ENCODE data around the gene MOV10L1. TPM values are rescaled to one million over a fixed set of nuclear protein-coding genes. Genes with fewer than 3 reads are reported as not detected.

The MOV10L1 gene
- not detected for total RNA-seq

GRCh38 chr22:50089682-50090411, at the start of gene MOV10L1:
Gene MOV10L1, plus strand, starts transcription at chr22:50090006. Its CDS starts 83 bp downstream, at chr22:50090089.
- Mint-ChIP-seq H3K9me3 (peaks cover 8% of the 10 kb centered on the region), H3K4me3 (peak within 1 kb of the TSS; percentile 13), H3K4me1 (ENCODE audit: low read depth in 2 of 2) (peaks cover 0 to 28% of the 10 kb centered on the region in 2 donors), H3K27me3 (no peaks in the 10 kb centered on the region), H3K27ac (no peak within 1 kb of the TSS), H3K36me3 (peaks cover 7% of the 10 kb centered on the region)
- peak in 1 of 2 donors; percentile 57 for ATAC-seq
- peak; percentile 78 for DNase-seq (ENCODE audit: low spot score)

- H3K27ac Mint-ChIP-seq = no peak overlapping the region
- no peak for ATAC-seq
- no peak overlapping the region for H3K4me3 Mint-ChIP-seq
- peaks cover 14 to 18% of the 10 kb centered on the region in 2 donors for H3K27me3 Mint-ChIP-seq
- peaks cover 4 to 11% of the 10 kb centered on the region in 2 donors for H3K4me1 Mint-ChIP-seq (ENCODE audit: low read depth in 2 of 2)
- DNase-seq (ENCODE audit: low spot score) = no peak
- H3K36me3 Mint-ChIP-seq = no peaks in the 10 kb centered on the region
- H3K9me3 Mint-ChIP-seq = no peaks in the 10 kb centered on the region
Measured at GRCh38 chr22:50040717-50041116, 49.1 kb upstream of the MOV10L1 start.

- DNase-seq (ENCODE audit: low spot score) (peak; percentile 57), ATAC-seq (no peak)
- no peak overlapping the region for H3K27ac Mint-ChIP-seq
- H3K4me3 Mint-ChIP-seq = no peak overlapping the region
- H3K4me1 Mint-ChIP-seq (ENCODE audit: low read depth in 2 of 2) = peaks cover 4 to 11% of the 10 kb centered on the region in 2 donors
- H3K9me3 Mint-ChIP-seq = no peaks in the 10 kb centered on the region
- peaks cover 14 to 18% of the 10 kb centered on the region in 2 donors for H3K27me3 Mint-ChIP-seq
- H3K36me3 Mint-ChIP-seq = no peaks in the 10 kb centered on the region
Measured at GRCh38 chr22:50041361-50042065, 48.3 kb upstream of the MOV10L1 start.

GRCh38 chr22:50044485-50045118, 45.2 kb upstream of the MOV10L1 start:
- Mint-ChIP-seq H3K27ac (no peak overlapping the region), H3K36me3 (no peaks in the 10 kb centered on the region), H3K4me3 (no peak overlapping the region), H3K9me3 (no peaks in the 10 kb centered on the region), H3K4me1 (ENCODE audit: low read depth in 2 of 2) (peaks cover 4 to 11% of the 10 kb centered on the region in 2 donors), H3K27me3 (peaks cover 14 to 18% of the 10 kb centered on the region in 2 donors)
- DNase-seq (ENCODE audit: low spot score) (peak; percentile 45), ATAC-seq (peak; percentile 22 to 56)

GRCh38 chr22:50045211-50046018, 44.4 kb upstream of the MOV10L1 start:
- DNase-seq (ENCODE audit: low spot score) (no peak), ATAC-seq (peak in 1 of 2 donors; percentile 16)
- no peaks in the 10 kb centered on the region for H3K36me3 Mint-ChIP-seq
- no peak overlapping the region for H3K27ac Mint-ChIP-seq
- peaks cover 4 to 11% of the 10 kb centered on the region in 2 donors for H3K4me1 Mint-ChIP-seq (ENCODE audit: low read depth in 2 of 2)
- H3K4me3 Mint-ChIP-seq = no peak overlapping the region
- H3K27me3 Mint-ChIP-seq = peaks cover 14 to 18% of the 10 kb centered on the region in 2 donors
- H3K9me3 Mint-ChIP-seq = no peaks in the 10 kb centered on the region

GRCh38 chr22:50046019-50046415, 43.8 kb upstream of the MOV10L1 start:
- Mint-ChIP-seq H3K4me1 (ENCODE audit: low read depth in 2 of 2) (peaks cover 4 to 11% of the 10 kb centered on the region in 2 donors), H3K4me3 (no peak overlapping the region), H3K27me3 (peaks cover 14 to 18% of the 10 kb centered on the region in 2 donors), H3K36me3 (no peaks in the 10 kb centered on the region), H3K27ac (no peak overlapping the region), H3K9me3 (no peaks in the 10 kb centered on the region)
- no peak for DNase-seq (ENCODE audit: low spot score)
- no peak for ATAC-seq

- Mint-ChIP-seq H3K27ac (no peak overlapping the region), H3K9me3 (no peaks in the 10 kb centered on the region), H3K27me3 (peaks cover 14 to 18% of the 10 kb centered on the region in 2 donors), H3K36me3 (no peaks in the 10 kb centered on the region), H3K4me3 (no peak overlapping the region), H3K4me1 (ENCODE audit: low read depth in 2 of 2) (peaks cover 4 to 11% of the 10 kb centered on the region in 2 donors)
- DNase-seq (ENCODE audit: low spot score) = no peak
- ATAC-seq = no peak
Measured at GRCh38 chr22:50046481-50047245, 43.1 kb upstream of the MOV10L1 start.

GRCh38 chr22:50047346-50047745, 42.5 kb upstream of the MOV10L1 start:
- H3K36me3 Mint-ChIP-seq = no peaks in the 10 kb centered on the region
- H3K4me1 Mint-ChIP-seq (ENCODE audit: low read depth in 2 of 2) = peaks cover 4 to 11% of the 10 kb centered on the region in 2 donors
- no peak overlapping the region for H3K4me3 Mint-ChIP-seq
- DNase-seq (ENCODE audit: low spot score) = peak; percentile 62
- H3K27me3 Mint-ChIP-seq = peaks cover 13 to 14% of the 10 kb centered on the region in 2 donors
- ATAC-seq = no peak
- no peak overlapping the region for H3K27ac Mint-ChIP-seq
- H3K9me3 Mint-ChIP-seq = no peaks in the 10 kb centered on the region

- ATAC-seq (no peak), DNase-seq (ENCODE audit: low spot score) (peak; percentile 15)
- peaks cover 4 to 11% of the 10 kb centered on the region in 2 donors for H3K4me1 Mint-ChIP-seq (ENCODE audit: low read depth in 2 of 2)
- no peaks in the 10 kb centered on the region for H3K36me3 Mint-ChIP-seq
- H3K27ac Mint-ChIP-seq = no peak overlapping the region
- peaks cover 4 to 7% of the 10 kb centered on the region in 2 donors for H3K27me3 Mint-ChIP-seq
- H3K4me3 Mint-ChIP-seq = no peak overlapping the region
- H3K9me3 Mint-ChIP-seq = no peaks in the 10 kb centered on the region
Measured at GRCh38 chr22:50048061-50048765, 41.6 kb upstream of the MOV10L1 start.

GRCh38 chr22:50048836-50049235, 41.0 kb upstream of the MOV10L1 start:
- peak; percentile 29 for DNase-seq (ENCODE audit: low spot score)
- H3K4me3 Mint-ChIP-seq = no peak overlapping the region
- H3K27ac Mint-ChIP-seq = no peak overlapping the region

GRCh38 chr22:50049299-50050195, 40.3 kb upstream of the MOV10L1 start:
- DNase-seq (ENCODE audit: low spot score) (peak; percentile 58), ATAC-seq (peak; percentile 12 to 20)
- no peaks in the 10 kb centered on the region for H3K9me3 Mint-ChIP-seq
- H3K27ac Mint-ChIP-seq = no peak overlapping the region
- no peak overlapping the region for H3K4me3 Mint-ChIP-seq
- peaks cover 3 to 4% of the 10 kb centered on the region in 2 donors for H3K4me1 Mint-ChIP-seq (ENCODE audit: low read depth in 2 of 2)
- H3K36me3 Mint-ChIP-seq = no peaks in the 10 kb centered on the region
- no peaks in the 10 kb centered on the region for H3K27me3 Mint-ChIP-seq

More at GRCh38 chr22:50048836-50049235, 41.0 kb upstream of the MOV10L1 start:
- Mint-ChIP-seq H3K27me3 (peaks cover 0 to under 1% of the 10 kb centered on the region in 2 donors), H3K4me1 (ENCODE audit: low read depth in 2 of 2) (peaks cover 4 to 7% of the 10 kb centered on the region in 2 donors), H3K36me3 (no peaks in the 10 kb centered on the region), H3K9me3 (no peaks in the 10 kb centered on the region)
- ATAC-seq = no peak

Data from natural killer cell treated with Interleukin-12 subunit alpha and Interleukin-12 subunit beta and Interleukin-15 and Interleukin-18, amount 100 ng/mL, for 72 hours (primary cell).